Measurements from ENCODE around the gene STRN3.
"Not testable (repeated sequence)": the region's sequence is repeated elsewhere in the genome, so short reads cannot be mapped to it uniquely, and the experiment has no call there.

STRN3 gene

DNA sequence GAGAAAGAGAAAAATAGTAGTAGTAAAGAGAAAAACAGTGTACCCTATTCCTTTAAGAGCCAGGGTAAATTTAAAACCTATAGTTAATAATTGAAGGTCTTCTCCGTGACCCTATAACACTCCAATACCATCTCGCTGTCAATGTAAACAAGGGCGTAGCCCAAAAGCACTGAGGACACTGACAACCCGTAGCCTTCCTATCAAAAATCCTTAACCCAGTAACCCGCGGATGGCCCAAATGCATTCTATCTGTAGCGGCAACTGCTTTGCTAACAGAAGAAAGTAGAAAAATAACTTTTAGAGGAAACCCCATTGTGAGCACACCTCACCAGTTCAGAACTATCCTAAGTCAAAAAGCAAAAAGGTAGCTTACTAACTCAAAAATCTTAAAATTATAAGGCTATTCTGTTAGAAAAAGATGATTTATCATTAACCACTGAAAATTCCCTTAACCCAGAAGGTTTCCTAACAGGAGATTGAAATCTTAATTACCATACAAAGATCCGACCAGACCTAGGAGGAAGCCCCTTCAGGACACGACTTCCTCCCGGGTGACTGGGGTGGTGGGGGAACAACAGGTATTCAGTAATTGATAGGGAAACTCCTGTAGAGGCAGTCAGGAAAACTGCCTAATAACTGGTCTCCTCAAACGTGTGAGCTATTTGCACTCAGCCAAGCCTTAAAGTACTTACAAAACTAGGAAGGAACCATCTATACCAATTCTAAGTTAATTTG, 58.6 kb downstream of the STRN3 start:
- DNase-seq: not testable (repeated sequence)

- DNase-seq: no peak
Observed at GRCh38 chr14:30966415-30967363, 59.5 kb downstream of the STRN3 start.

DNA sequence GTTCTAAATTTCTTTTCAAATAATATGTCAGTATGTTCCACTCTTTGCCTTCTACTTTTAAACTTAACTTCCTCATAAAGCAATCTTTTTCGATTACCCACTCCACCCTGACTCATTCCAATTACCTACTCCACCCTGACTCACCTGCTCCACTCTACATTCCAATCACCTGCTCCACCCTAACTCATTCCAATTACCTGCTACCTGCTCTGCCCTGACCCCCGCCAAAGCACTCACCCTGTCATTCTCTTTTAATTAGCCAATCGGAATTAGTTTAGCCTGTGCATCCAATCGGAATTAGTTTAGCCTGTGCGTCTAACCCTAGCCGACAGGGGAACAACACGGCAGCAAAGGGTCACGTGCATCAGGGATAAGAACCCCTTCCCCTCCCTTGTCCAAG, 60.3 kb downstream of the STRN3 start:
- not testable (repeated sequence) for DNase-seq

DNA sequence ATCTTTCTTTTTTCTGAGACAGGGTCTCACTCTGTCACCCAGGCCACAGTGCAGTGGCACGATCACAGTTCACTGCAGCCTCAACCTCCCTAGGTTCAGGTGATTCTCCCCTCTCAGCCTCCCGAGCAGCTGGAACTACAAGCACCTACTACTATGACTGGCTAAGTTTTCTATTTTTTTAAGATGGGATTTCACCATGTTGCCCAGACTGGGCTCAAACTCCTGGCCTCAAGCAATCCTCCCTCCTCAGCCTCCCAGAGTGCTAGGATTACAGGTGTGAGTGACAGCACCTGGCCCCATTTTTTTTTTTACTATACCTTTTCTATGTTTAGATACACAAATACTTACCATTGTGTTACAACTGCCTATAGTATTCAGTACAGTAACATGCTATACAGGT, 63.6 kb downstream of the STRN3 start:
- not testable (repeated sequence) for DNase-seq

DNA sequence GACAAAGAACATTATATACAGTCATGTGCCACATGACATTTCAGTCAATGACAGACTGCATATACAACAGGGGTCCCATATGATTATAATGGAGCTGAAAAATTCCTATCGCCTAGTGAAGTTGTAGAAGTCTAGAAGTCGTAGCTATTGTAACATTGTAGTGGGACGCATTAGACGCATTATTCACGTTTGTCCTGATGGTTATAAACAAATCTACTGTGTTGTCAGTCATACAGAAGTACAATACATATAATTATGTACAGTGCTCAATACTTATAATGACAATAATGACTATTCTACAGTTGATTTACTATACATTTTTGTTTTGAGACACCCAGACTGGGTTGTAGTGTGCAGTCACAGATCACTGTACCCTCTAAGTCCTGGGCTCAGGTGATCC, 64.8 kb downstream of the STRN3 start:
- no peak for DNase-seq

GRCh38 chr14:30960216-30960615, 66.0 kb downstream of the STRN3 start:
- DNase-seq: no peak

GRCh38 chr14:30958555-30959407, 67.4 kb downstream of the STRN3 start:
- no peak for DNase-seq

DNA sequence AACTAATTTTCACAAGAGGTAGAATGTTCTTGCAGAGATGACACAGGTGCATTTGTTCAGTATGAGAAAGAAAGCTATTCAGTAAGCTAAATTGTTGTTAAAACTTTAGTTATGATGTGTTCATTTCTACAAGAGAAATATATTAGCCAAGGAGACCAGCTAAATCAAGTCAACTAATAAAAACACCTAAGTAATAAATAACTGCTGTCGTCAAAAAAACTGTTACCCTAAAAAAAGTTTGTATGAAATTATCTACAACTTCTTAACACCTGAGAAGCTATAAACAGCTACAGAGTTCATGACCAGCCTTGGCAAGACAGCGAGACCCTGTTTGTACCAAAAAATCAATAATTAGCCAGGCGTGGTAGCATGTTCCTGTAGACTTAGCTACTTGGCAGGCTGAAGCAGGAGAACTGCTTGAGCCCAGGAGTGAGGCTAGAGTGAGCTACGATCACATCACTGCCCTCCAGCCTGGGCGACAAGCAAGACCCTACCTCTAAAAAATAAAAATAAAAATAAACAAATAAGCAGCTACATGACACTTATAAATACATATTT, 68.3 kb downstream of the STRN3 start:
- no peak for DNase-seq

DNA sequence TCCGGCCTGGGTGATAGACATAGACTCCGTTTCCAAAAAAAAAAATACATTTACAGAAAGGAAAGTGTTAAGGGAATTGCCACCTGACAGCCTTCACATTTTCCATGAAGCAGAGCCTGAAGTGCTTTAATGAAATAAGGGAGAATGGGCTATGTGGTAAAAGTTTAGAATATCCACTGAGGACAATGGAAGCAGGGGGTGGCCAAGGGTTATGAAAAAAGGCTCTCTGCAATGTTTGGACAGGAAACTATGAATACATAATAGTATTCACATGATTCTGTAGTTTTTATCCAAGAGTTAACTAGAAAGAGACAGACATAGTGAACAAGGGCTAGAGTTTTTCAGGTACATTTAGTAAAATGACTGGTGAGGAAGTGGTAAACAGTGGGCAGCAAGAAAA, 76.5 kb downstream of the STRN3 start:
- DNase-seq: no peak

DNA sequence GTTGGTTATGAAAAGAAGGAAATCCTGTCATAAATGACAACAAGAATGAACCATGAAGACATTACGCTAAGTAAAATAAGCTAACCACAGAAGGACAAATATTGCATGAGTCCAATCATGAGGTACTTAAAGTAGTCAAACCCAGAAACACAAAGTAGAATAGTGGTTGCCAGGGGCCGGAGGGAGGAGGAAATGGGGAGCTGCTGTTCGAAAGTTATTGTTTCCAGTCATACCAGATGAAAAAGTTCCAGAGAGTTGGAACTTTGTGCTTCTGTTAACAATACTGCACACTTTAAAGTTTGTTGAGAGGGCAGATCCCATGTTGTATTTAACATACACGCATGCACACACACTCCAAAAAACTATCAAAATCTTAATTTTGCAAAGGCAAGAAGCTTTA, 82.5 kb downstream of the STRN3 start:
- DNase-seq: no peak

- DNase-seq: no peak
Observed at GRCh38 chr14:30940886-30941285, 85.3 kb downstream of the STRN3 start.

DNA sequence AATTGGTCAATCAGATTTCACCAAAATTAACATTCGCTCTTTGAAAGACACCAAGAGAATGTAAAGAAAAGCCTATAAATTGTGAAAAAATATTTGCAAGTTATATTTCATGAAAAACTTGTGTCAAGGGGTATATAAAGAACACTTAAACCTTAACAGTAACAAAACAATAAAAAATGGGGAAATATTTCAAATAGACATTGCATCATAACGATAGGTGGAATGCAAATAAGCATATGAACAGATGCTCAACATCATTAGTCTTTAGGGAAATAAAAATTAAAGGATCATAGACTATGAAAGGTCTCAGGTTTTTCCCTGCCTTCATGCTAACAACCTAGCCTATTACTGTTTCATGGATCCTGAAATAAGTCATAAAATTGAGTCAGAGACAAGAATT, 87.6 kb downstream of the STRN3 start:
- no peak for DNase-seq

DNA sequence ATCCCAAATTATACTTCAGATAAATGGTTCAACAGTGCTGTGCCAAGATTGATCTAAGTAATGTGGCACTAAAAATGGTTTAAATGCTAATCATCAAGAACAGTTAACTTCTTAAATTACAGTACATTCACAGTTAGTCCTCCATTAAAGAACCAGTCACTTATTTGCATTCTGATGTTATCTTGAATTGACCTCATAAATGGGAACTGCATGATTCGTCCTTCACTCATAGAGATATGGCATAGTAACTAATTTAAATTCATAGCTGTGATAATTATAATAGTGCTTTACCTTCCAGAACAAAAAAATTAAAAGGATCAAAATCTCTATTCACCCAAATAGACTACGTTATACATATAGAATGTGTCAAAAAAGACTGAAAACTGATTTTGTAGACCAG, 90.7 kb downstream of the STRN3 start:
- no peak for DNase-seq

DNA sequence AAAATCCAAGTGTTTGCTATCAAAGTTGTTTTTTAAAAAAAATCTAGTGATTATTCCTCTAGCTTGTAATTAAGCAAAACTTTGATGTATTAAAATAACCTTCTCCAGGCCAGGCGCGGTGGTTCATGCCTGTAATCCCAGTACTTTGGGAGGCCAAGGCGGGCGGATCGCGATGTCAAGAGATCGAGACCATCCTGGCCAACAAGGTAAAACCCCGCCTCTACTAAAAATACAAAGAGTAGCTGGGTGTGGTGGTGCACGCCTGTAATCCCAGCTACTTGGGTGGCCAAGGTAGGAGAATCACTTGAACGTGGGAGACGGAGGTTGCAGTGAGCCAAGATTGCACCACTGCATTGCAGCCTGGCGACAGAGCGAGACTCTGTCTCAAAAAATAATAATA, 92.2 kb downstream of the STRN3 start:
- not testable (repeated sequence) for DNase-seq

DNA sequence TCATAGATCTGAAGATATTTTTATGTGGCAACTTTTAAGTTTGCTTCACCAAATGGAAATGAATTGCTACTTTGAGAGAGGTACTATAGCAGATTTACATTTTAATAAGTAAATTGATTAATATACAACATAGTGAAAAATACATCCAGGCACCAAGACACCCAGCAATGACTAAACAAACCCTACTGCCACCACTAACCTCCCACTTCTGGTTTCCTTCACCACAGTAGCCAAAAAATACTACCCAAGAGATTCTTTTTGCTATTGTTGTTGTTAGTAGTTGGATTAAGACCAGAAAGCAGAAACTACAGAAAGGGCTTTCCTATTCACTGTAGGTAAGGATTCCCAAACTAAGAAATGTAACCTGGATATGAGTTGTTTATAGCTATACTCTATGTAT, 97.7 kb downstream of the STRN3 start:
- no peak for DNase-seq

- no peak for DNase-seq
Observed at GRCh38 chr14:30925254-30925653, 100.9 kb downstream of the STRN3 start.

DNA sequence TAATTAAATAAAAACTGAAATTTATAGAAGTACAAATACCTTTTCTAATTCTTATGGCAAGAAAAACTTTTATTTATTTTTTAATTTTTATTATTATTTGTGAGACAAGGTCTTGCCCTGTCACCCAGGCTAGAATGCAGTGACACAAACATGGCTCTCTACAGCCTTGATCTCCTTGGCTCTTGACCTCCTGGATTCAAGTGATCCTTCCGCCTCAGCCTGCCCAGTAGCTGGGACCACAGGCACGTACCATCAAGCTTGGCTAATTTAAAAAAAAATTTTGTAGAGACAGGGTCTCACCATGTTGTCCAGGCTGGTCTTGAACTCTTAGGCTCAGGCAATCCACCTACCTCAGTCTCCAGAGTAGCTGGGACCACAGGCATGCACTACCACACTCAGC, 104.4 kb downstream of the STRN3 start:
- no peak for DNase-seq

GRCh38 chr14:30921305-30921704, 104.9 kb downstream of the STRN3 start:
- DNase-seq: no peak

- DNase-seq: no peak
Observed at GRCh38 chr14:30915596-30915995, 110.6 kb downstream of the STRN3 start.

DNA sequence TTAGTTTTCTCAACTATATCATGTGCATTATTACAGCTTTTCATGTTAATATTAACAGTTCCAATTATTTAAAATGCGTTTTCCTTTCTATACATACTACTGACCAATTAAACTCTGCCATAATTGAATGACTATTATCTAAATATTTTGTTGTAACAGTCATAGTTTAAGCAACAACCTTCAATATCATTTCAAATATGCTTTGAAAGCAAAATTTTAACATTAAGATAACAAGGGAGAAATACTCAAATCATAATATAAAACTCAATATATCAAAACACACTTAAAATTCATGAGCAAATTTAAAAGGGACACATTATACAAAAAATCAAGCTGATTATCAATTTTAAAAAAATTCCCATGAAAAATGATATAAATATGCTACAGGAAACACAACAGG, 111.4 kb downstream of the STRN3 start:
- no peak for DNase-seq

- no peak for DNase-seq
Observed at GRCh38 chr14:30908826-30909225, 117.4 kb downstream of the STRN3 start.

- no peak for DNase-seq
Observed at GRCh38 chr14:30907659-30908057, 118.5 kb downstream of the STRN3 start.
